GM19452 (cell line): ENCODE measurements around the gene APPBP2.
"Not testable (repeated sequence)": the region's sequence is repeated elsewhere in the genome, so short reads cannot be mapped to it uniquely, and the experiment has no call there.

Experiments
- ATAC-seq: cut with Tn5 transposase; IDR thresholded peaks from one replicate; pipeline ENCODE4 v1.9.1; 2021; ENCODE audit not compliant: unreplicated experiment

The APPBP2 gene

GRCh38 chr17:60534613-60535157 is 8.6 kb upstream of the APPBP2 start:
- no peak for ATAC-seq

- no peak for ATAC-seq
Measured at GRCh38 chr17:60534010-60534555, 8.0 kb upstream of the APPBP2 start.

GRCh38 chr17:60529806-60530205 is 3.8 kb upstream of the APPBP2 start:
- no peak for ATAC-seq

- no peak for ATAC-seq
Measured at GRCh38 chr17:60528828-60529227, 2.8 kb upstream of the APPBP2 start.

GRCh38 chr17:60527701-60528100 is 1.7 kb upstream of the APPBP2 start:
- ATAC-seq: no peak

GRCh38 chr17:60526726-60527125 is 684 bp upstream of the APPBP2 start:
- no peak for ATAC-seq

GRCh38 chr17:60525328-60525684 is 736 bp downstream of the APPBP2 start:
- ATAC-seq: no peak

GRCh38 chr17:60524463-60525327 is 1.3 kb downstream of the APPBP2 start:
- no peak for ATAC-seq

GRCh38 chr17:60523822-60524221 is 2.2 kb downstream of the APPBP2 start:
- no peak for ATAC-seq

- no peak for ATAC-seq
Measured at GRCh38 chr17:60522889-60523626, 3.0 kb downstream of the APPBP2 start.

GRCh38 chr17:60519795-60520194 is 6.2 kb downstream of the APPBP2 start:
- ATAC-seq: no peak

- not testable (repeated sequence) for ATAC-seq
Measured at GRCh38 chr17:60515683-60516082, 10.4 kb downstream of the APPBP2 start.

- not testable (repeated sequence) for ATAC-seq
Measured at GRCh38 chr17:60515199-60515598, 10.8 kb downstream of the APPBP2 start.

GRCh38 chr17:60514500-60514899 is 11.5 kb downstream of the APPBP2 start:
- no peak for ATAC-seq

GRCh38 chr17:60514053-60514452 is 12.0 kb downstream of the APPBP2 start:
- no peak for ATAC-seq

- ATAC-seq: no peak
Measured at GRCh38 chr17:60513014-60513413, 13.0 kb downstream of the APPBP2 start.

GRCh38 chr17:60510723-60511122 is 15.3 kb downstream of the APPBP2 start:
- ATAC-seq: no peak

- no peak for ATAC-seq
Measured at GRCh38 chr17:60510031-60510430, 16.0 kb downstream of the APPBP2 start.

- ATAC-seq: no peak
Measured at GRCh38 chr17:60508384-60508980, 17.6 kb downstream of the APPBP2 start.

- ATAC-seq: no peak
Measured at GRCh38 chr17:60506312-60506711, 19.7 kb downstream of the APPBP2 start.

- no peak for ATAC-seq
Measured at GRCh38 chr17:60502145-60502544, 23.9 kb downstream of the APPBP2 start.
